GM12892 (cell line): ENCODE data around the gene HPCAL1.

Experiments used
- DNase-seq: peaks from one replicate; pipeline ENCODE4 v3.0.0; 2011; ENCODE audit not compliant: insufficient read length
- FAIRE-seq: peaks from 2 replicates; lab custom pipeline; 2011; peaks lifted over from hg19 to GRCh38; lab: Jason Lieb, UNC
- POLR2A ChIP-seq: IDR thresholded peaks from 2 replicates; pipeline ENCODE4 v1.6.1; 2011; ENCODE audit warnings: low read depth, low read length, control low read depth
- POLR2AphosphoS5 ChIP-seq: IDR thresholded peaks from 2 replicates; pipeline ENCODE4 v1.6.1; 2011; ENCODE audit warnings: low read depth, low read length, control low read depth
- TAF1 ChIP-seq: IDR thresholded peaks from 2 replicates; pipeline ENCODE4 v1.6.1; 2011; ENCODE audit warnings: low read depth, mild to moderate bottlenecking, control low read depth, low read length, borderline replicate concordance

The HPCAL1 gene

GRCh38 chr2:10392951-10393639 is 90.4 kb downstream of the HPCAL1 start:
- FAIRE-seq (no peak), DNase-seq (no peak)
- no peak for TF ChIP-seq POLR2AphosphoS5
- TF ChIP-seq TAF1 = no peak
- no peak for TF ChIP-seq POLR2A

- no peak for TF ChIP-seq POLR2AphosphoS5
- TF ChIP-seq TAF1 = no peak
- no peak for TF ChIP-seq POLR2A
- no peak for FAIRE-seq
- DNase-seq = no peak
These were observed 90.9 kb downstream of the HPCAL1 start for GRCh38 chr2:10393640-10393982.

- no peak for FAIRE-seq
- no peak for TF ChIP-seq POLR2A
- no peak for TF ChIP-seq POLR2AphosphoS5
- TF ChIP-seq TAF1 = no peak
- DNase-seq = no peak
These were observed 93.2 kb downstream of the HPCAL1 start for GRCh38 chr2:10395893-10396292.

- FAIRE-seq = no peak
- TF ChIP-seq POLR2AphosphoS5 (no peak), TAF1 (no peak), POLR2A (no peak)
- no peak for DNase-seq
These were observed 93.8 kb downstream of the HPCAL1 start for GRCh38 chr2:10396464-10396863.

- FAIRE-seq (no peak), DNase-seq (no peak)
- TF ChIP-seq POLR2AphosphoS5 (no peak), TAF1 (no peak), POLR2A (no peak)
These were observed 94.7 kb downstream of the HPCAL1 start for GRCh38 chr2:10397297-10397875.

GRCh38 chr2:10397878-10398277 is 95.2 kb downstream of the HPCAL1 start:
- DNase-seq (no peak), FAIRE-seq (no peak)
- TF ChIP-seq POLR2AphosphoS5 (no peak), TAF1 (no peak), POLR2A (no peak)

GRCh38 chr2:10398496-10398895 is 95.8 kb downstream of the HPCAL1 start:
- TF ChIP-seq POLR2AphosphoS5 = no peak
- FAIRE-seq (no peak), DNase-seq (no peak)

GRCh38 chr2:10399358-10399757 is 96.7 kb downstream of the HPCAL1 start:
- no peak for TF ChIP-seq POLR2A
- TF ChIP-seq POLR2AphosphoS5 = no peak
- TF ChIP-seq TAF1 = no peak
- DNase-seq (no peak), FAIRE-seq (no peak)

GRCh38 chr2:10400002-10400401 is 97.3 kb downstream of the HPCAL1 start:
- no peak for FAIRE-seq
- TF ChIP-seq POLR2A (no peak), POLR2AphosphoS5 (no peak), TAF1 (no peak)

GRCh38 chr2:10400568-10400977 is 97.9 kb downstream of the HPCAL1 start:
- DNase-seq (no peak), FAIRE-seq (no peak)
- TF ChIP-seq POLR2A = no peak
- no peak for TF ChIP-seq POLR2AphosphoS5
- no peak for TF ChIP-seq TAF1

More at GRCh38 chr2:10400002-10400401, 97.3 kb downstream of the HPCAL1 start:
- DNase-seq = no peak

GRCh38 chr2:10400978-10401951 is 98.6 kb downstream of the HPCAL1 start:
- FAIRE-seq (no peak), DNase-seq (no peak)
- no peak for TF ChIP-seq TAF1
- no peak for TF ChIP-seq POLR2AphosphoS5

- TF ChIP-seq TAF1 (no peak), POLR2A (no peak), POLR2AphosphoS5 (no peak)
- no peak for DNase-seq
- FAIRE-seq = no peak
These were observed 99.4 kb downstream of the HPCAL1 start for GRCh38 chr2:10402062-10402585.
